Stromal cell of bone marrow (primary cell): Measurements from ENCODE around the gene TRPV4.

Experiments used
- DNase-seq: peaks from one replicate; pipeline ENCODE4 v3.0.0-alpha.2; 2012; ENCODE audit warnings: low read depth

Gene TRPV4

DNA sequence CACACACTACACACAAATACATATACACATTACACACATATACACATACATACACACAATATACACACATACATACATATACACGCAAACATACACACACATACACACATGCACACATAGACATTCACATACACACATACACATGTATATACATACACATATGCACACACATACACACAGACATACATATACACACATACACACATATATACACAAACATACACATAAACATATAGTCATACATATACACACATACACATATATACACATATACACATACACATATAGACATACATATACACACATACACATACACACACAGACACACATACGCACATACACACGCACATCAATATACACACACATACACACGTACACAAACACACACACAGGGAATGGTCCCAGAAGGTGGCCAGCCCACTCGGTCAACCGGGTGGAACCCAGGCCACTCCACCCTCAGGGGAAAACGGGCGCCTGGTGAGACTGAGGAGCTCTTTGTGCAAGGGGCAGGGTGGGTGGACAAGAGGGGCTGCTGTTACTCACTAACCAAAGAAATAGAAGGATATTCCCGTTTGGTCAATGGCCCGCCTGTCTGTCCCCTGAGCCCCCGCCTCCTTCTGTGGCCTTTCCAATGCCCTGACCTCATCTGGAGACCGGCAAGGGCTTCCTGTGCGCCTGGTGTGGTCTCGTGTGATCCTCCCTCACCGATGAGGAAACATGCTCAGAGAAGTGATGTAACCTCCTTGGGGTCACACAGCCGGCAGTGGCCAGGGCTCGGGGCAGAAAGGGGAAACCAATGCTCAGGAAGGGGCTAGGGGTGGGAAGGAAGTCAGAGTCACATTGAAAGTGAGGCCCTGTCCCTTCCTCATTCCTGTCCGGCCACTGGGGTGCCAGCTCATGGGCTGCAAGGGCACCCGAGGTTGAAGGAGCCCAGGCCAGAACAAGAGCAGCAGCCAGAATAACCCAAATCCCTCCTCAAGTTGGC lies 5.3 kb downstream of the TRPV4 start:
- no peak for DNase-seq

- DNase-seq, result no peak
These were observed 6.1 kb downstream of the TRPV4 start for GRCh38 chr12:109827080-109827479.

- no peak for DNase-seq
These were observed 8.5 kb downstream of the TRPV4 start for GRCh38 chr12:109824731-109825130.

GRCh38 chr12:109822951-109823411 lies 10.2 kb downstream of the TRPV4 start:
- no peak for DNase-seq

- no peak for DNase-seq
These were observed 10.8 kb downstream of the TRPV4 start for GRCh38 chr12:109822416-109822815.

- DNase-seq, result no peak
These were observed 11.2 kb downstream of the TRPV4 start for GRCh38 chr12:109821968-109822367.

DNA sequence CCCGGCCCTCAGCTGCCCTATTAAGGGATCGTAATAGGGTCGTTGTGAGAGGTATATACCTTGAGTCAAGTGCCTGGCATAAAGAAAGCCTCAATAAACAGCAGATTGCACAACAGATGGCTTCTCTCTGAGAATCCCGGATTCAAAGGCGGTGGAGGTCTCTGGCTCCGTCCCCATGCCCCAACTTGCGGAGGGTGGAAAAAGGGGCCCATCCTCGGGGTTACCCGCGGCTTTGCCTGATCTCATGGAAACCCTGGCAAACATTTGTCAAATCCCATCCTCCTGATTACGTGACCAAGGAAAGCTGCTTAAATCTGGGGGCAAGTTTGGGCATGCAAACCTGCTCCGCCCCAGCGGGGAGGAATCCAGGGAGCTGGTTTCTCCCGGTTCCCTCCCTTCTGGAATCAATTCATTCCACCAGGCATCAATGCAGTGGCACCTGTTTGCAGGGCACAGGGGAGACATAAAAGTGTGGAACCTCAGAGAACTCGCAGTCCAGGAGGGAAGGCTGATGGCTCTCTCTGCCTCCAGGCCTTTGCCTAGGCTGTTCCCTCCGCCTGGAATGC lies 12.3 kb downstream of the TRPV4 start:
- DNase-seq, result no peak

- DNase-seq, result peak; percentile 43
These were observed 14.2 kb downstream of the TRPV4 start for GRCh38 chr12:109818905-109819500.

- no peak for DNase-seq
These were observed 14.9 kb downstream of the TRPV4 start for GRCh38 chr12:109818253-109818652.

- no peak for DNase-seq
These were observed 15.5 kb downstream of the TRPV4 start for GRCh38 chr12:109817627-109818231.

DNA sequence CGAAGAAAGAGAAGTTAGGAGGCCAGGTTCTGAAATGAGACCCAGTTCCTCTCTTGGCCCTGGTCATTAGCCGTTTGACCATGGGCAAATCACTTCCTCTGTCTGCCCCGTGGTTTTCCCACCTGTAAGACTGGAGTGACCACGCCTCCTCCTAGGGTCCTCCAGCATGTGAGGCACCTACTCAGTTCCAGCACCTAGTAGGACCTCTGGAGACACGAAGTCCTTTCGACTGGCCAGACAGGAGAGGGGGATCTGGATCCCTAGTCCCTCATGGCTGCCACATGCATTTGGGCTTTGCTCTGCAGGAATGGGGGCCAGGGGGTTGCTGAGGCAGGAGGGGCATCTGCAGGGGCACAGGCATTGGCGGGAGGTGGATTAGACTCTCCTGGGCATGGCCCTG lies 16.3 kb downstream of the TRPV4 start:
- no peak for DNase-seq

GRCh38 chr12:109815757-109816617 lies 17.2 kb downstream of the TRPV4 start:
- no peak for DNase-seq

- DNase-seq, result no peak
These were observed 18.0 kb downstream of the TRPV4 start for GRCh38 chr12:109815225-109815624.

DNA sequence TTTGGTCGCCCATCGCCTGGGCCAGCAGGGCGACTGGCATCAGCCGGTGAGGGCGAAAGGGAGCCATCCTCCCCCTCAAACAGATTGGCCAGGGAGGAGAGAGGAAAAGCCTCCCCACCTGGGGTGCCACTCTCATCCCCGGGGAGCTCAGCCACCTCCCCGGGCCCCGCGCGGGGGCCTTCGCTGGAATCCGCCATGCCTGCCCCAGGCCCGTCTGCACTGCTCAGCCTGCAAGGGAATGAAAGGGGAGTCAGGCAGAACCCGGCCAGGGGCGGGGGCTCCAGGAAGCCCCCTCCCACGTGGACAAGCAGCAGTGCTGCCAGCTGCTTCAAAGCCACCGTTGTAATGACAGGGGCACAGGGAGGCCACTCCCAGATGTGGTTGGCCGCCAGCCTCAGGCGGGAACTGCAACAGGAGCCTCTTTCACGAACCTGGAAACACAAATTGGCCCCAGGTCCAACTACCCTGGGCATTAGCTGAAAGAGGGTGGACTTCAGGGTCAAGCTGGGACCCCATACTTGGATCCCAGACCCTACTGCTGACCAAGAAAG lies 18.5 kb downstream of the TRPV4 start:
- no peak for DNase-seq

- no peak for DNase-seq
These were observed 19.3 kb downstream of the TRPV4 start for GRCh38 chr12:109813810-109814416.

GRCh38 chr12:109811624-109811995 lies 21.6 kb downstream of the TRPV4 start:
- DNase-seq, result no peak

- DNase-seq, result no peak
These were observed 22.1 kb downstream of the TRPV4 start for GRCh38 chr12:109810954-109811623.

GRCh38 chr12:109808876-109809646 lies 24.1 kb downstream of the TRPV4 start:
- no peak for DNase-seq

GRCh38 chr12:109807954-109808643 lies 25.1 kb downstream of the TRPV4 start:
- DNase-seq, result no peak
